GM12872 (cell line): Measurements from ENCODE around the gene ERGIC2.

Experiments
- CTCF ChIP-seq: IDR thresholded peaks from 3 replicates; pipeline ENCODE4 v1.5.1; 2011; ENCODE audit warnings: low read depth, mild to moderate bottlenecking, low read length, moderate library complexity; ENCODE audit not compliant: insufficient read depth

Gene ERGIC2

DNA sequence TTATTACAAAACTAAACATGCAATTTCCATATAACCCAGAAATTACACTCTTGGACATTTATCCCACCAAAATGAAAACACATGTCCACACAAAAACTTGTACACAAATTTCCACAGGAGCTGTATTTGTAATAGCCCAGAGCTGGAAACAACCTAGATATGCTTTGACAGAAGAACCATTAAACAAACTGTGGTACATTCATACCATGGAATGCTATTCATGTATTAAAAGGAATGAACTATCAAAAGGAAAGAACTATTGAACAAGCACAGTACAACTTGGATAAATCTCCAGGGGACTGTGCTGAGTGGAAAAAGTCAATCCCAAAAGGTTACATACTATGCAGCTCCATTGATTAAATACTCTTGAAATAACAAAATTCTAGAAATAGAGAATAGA is 35.8 kb upstream of the ERGIC2 start:
- no peak for TF ChIP-seq CTCF

DNA sequence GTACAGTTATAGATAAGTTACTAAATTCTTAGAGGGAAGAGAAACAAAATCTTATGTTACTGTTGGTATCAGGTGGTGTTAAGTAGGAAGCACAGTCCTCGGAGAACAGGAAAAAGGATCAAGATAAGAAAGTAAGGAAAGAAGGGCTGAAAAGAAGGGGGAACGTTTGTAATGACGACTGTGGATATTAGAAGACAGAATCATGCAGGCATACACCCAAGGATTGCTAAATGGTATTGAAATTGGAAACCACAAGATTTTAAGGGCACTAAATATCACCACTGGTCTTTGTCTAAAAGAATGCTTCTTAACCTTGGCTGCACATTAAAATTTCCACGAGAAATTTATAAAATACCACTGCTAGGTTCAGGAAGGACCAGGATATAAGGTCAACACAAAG is 34.1 kb upstream of the ERGIC2 start:
- TF ChIP-seq CTCF = no peak

- no peak for TF ChIP-seq CTCF
Measured at GRCh38 chr12:29414368-29414767, 33.4 kb upstream of the ERGIC2 start.

- no peak for TF ChIP-seq CTCF
Measured at GRCh38 chr12:29405561-29405960, 24.6 kb upstream of the ERGIC2 start.

DNA sequence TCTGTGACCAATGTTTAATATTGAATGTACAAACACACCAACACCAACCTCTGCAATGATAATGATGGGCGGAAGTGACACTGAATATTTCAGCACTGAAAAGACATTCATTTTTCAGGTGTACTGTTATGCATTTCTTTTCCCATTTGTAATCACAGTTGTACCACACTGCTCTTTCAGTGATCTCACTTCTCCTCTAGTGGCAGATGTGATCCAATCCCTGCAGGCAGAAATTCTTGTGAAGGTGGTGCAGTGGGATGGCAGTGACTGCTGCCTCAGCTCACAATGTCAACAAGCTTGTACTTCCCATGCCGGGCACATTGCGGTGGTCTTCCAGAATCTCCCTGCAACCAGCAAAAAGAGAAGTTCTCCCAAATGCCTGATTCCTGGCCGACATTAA is 23.0 kb upstream of the ERGIC2 start:
- TF ChIP-seq CTCF = no peak

DNA sequence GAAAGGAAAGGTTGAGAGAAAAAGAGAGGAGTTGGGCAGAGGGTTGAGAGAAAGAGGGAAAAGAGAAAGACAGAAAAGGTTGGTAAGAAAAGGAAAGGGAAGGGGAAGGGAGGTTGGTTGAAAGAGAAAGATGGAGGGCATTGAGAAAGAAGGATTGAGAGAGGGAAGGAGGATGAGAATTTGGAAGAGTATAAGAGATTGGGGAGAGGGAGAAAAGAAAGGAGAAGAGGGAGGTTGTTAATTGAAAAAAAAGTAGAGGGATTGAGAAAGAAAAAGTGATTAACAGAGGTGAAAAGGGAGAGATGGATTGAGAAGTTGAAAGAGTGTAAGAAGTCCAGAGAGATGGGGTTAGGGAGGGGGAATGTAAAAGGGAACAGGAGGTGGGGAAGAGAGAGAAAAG is 21.5 kb upstream of the ERGIC2 start:
- no peak for TF ChIP-seq CTCF

- no peak for TF ChIP-seq CTCF
Measured at GRCh38 chr12:29398495-29398894, 17.5 kb upstream of the ERGIC2 start.

DNA sequence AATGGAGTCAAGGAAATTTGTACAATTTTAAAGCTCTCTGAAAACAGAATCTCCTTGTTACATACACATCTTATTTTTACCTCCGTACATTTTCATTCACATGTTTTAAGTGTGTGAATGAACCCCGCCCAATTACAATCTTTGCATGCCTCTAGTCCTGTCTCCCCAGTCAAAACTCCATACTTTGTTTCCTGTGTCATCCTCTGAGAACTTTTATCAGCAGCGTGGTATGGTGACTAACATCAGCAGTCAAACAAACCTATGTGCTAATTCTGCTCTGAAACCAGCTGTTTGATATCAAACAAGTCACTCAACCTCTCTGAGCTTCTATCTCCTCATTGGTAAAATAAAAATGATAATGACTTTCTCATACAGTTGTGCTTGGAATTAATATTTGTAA is 15.8 kb upstream of the ERGIC2 start:
- no peak for TF ChIP-seq CTCF
